Panc1 (cell line): ENCODE results near the gene CLK4. TPM values are rescaled to one million over a fixed set of nuclear protein-coding genes. Genes with fewer than 3 reads are reported as not detected.

Experiments used
- ATAC-seq: fragments of 200-7000 bp; cut with Tn5 transposase; 2 replicates; pipeline ENCODE4 v1.9.1; 2020; ENCODE audit warnings: mild to moderate bottlenecking, moderate library complexity
- BruUV-seq: library from RNA; stranded (reverse); fragments of 400-500 nt; replicated peaks from 2 replicates; lab custom pipeline; 2021; lab: Mats Ljungman, UMichigan
- CTCF ChIA-PET: fragments of 300-600 bp; sonication (Branson Sonifier 250); formaldehyde crosslinking; loops from one replicate; lab custom pipeline; 2022; ENCODE audit warnings: antibody characterized with exemption; lab: Charles Lee
- POLR2A ChIA-PET: fragments of 300-600 bp; sonication (Branson Sonifier 250); formaldehyde crosslinking; loops from one replicate; lab custom pipeline; 2022; ENCODE audit warnings: antibody characterized with exemption; lab: Charles Lee
- DNase-seq: peaks from one replicate; pipeline ENCODE4 v3.0.0-alpha.2; 2010; ENCODE audit warnings: low read depth, low spot score
- H3K27ac ChIP-seq: 2 replicates; pipeline ENCODE4 v1.5.1; 2011; ENCODE audit warnings: mild to moderate bottlenecking, low read length, inconsistent platforms
- H3K27me3 ChIP-seq: fragments of 200-500 bp; sonication (Bioruptor generic); 2 replicates; pipeline ENCODE4 v1.6.0; 2014; ENCODE audit warnings: low read length, inconsistent platforms; ENCODE audit not compliant: control insufficient read depth, insufficient read depth
- H3K36me3 ChIP-seq: fragments of 200-500 bp; sonication (Bioruptor generic); 2 replicates; pipeline ENCODE4 v1.5.1; 2014; ENCODE audit warnings: inconsistent platforms, mild to moderate bottlenecking, low read length, moderate library complexity; ENCODE audit not compliant: control insufficient read depth, insufficient read depth
- H3K4me1 ChIP-seq: 2 replicates; pipeline ENCODE4 v1.5.1; 2011; ENCODE audit warnings: inconsistent platforms, mild to moderate bottlenecking, low read length, moderate library complexity; ENCODE audit not compliant: control insufficient read depth, insufficient read depth
- H3K4me3 ChIP-seq, 2 experiments: 2 replicates each; pipeline ENCODE4 v1.5.1; 2011 to 2012; ENCODE audit warnings: low read depth in 2 of 2, low read length in 2 of 2, mild to moderate bottlenecking in 2 of 2, inconsistent platforms in 1 of 2, moderate library complexity in 1 of 2
- H3K9me3 ChIP-seq: fragments of 200-500 bp; sonication (Bioruptor generic); 2 replicates; pipeline ENCODE4 v1.5.1; 2014; ENCODE audit warnings: low read depth, mild to moderate bottlenecking, inconsistent platforms, low read length, moderate library complexity; ENCODE audit not compliant: control insufficient read depth, insufficient read depth
- POLR2AphosphoS5 ChIP-seq: IDR thresholded peaks from 2 replicates; pipeline ENCODE4 v1.6.1; 2012; ENCODE audit warnings: mild to moderate bottlenecking, low read depth, low read length, moderate library complexity
- SIN3A ChIP-seq: IDR thresholded peaks from 2 replicates; pipeline ENCODE4 v1.6.1; 2012; ENCODE audit warnings: low read depth, mild to moderate bottlenecking, low read length, moderate library complexity, borderline replicate concordance; ENCODE audit not compliant: insufficient read depth
- TCF7L2 ChIP-seq: IDR thresholded peaks from 2 replicates; pipeline ENCODE4 v1.6.1; 2011; ENCODE audit warnings: mild to moderate bottlenecking, low read depth, low read length, inconsistent platforms
- in situ Hi-C: cut with HindIII; loops from 2 replicates; pipeline ENCODE4 v1.10.0; 2016; ENCODE audit warnings: low sequenced_read_pairs, low pct_unique_long_range_greater_than_20kb
- intact Hi-C: fragments of 100-400 bp; cut with micrococcal nuclease; formaldehyde crosslinking; loops from one replicate; pipeline ENCODE4 v1.10.0; 2022; ENCODE audit not compliant: unreplicated experiment
- total RNA-seq: library from RNA; stranded (reverse); gene quantifications from one replicate; pipeline ENCODE4 v1.2.1, GENCODE V29; 2021; ENCODE audit not compliant: unreplicated experiment
- TF ChIP-seq, protein P1 (sequence below): fragments of 450-650 bp; IDR thresholded peaks from 2 replicates; pipeline ENCODE4 v1.5.1; 2017; ENCODE audit warnings: mild to moderate bottlenecking
- TF ChIP-seq, protein P2 (sequence below), 2 experiments: IDR thresholded peaks; 2 replicates each; pipeline ENCODE4 v1.6.1; 2011 to 2012; ENCODE audit warnings: low read depth in 2 of 2, control low read depth in 1 of 2, low read length in 1 of 2, mild to moderate bottlenecking in 1 of 2, moderate library complexity in 1 of 2; ENCODE audit not compliant: insufficient read depth in 1 of 2

CLK4 gene
- total RNA-seq, 1 experiment from 2014 or later: 23.4 TPM

DNA sequence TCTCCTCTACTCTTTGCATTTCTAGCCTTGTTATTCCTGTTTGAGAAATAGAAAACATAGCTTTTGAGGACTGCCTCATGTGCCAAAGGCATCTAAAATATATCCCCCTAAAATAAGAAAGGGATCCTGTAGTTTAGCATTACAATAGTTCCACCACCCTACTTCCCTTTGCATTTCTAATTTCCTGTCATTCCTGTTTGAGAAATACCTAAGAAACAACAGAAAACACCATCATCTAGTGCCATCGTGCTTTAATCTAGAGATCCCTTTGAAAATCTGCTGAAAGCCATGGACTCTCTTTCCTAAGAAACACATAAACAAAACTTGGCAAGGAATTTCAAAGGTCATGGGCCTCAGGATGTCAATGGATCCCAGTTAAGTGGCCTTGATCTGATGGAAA lies 7.5 kb downstream of the CLK4 start:
- CTCF ChIA-PET: no interaction called here

DNA sequence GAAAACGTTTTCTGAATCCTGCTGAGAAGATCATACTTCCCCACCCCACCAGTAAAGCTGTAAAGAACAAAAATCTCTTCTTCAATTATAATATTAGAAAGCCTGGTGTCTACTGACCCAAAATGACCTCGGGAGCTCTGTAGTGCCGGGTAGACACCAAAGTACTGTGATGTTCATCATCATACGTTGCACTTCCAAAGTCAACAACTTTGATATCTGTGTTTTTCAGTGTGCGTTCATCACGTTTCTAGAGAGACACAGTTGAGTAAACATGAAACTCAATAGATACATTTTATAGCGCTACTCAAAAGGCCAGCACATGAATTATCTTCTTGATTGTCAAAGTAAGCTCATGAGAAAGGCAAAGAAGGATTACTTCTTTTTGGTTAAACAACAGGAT lies 14.6 kb downstream of the CLK4 start:
- Histone ChIP-seq H3K27me3 (no peaks in the 10 kb centered on the region), H3K4me3 (no peak overlapping the region), H3K9me3 (no peaks in the 10 kb centered on the region), H3K4me1 (no peaks in the 10 kb centered on the region; the same call in 1 of the 2 replicates), H3K36me3 (peaks cover 64% of the 10 kb centered on the region), H3K27ac (no peak overlapping the region)
- no peak for DNase-seq
- in situ Hi-C loops (no loop called here), intact Hi-C loops (no loop called here)
- TF ChIP-seq TCF7L2 (no peak), SIN3A (no peak), POLR2AphosphoS5 (no peak)
- TF ChIP-seq, protein P1, sequence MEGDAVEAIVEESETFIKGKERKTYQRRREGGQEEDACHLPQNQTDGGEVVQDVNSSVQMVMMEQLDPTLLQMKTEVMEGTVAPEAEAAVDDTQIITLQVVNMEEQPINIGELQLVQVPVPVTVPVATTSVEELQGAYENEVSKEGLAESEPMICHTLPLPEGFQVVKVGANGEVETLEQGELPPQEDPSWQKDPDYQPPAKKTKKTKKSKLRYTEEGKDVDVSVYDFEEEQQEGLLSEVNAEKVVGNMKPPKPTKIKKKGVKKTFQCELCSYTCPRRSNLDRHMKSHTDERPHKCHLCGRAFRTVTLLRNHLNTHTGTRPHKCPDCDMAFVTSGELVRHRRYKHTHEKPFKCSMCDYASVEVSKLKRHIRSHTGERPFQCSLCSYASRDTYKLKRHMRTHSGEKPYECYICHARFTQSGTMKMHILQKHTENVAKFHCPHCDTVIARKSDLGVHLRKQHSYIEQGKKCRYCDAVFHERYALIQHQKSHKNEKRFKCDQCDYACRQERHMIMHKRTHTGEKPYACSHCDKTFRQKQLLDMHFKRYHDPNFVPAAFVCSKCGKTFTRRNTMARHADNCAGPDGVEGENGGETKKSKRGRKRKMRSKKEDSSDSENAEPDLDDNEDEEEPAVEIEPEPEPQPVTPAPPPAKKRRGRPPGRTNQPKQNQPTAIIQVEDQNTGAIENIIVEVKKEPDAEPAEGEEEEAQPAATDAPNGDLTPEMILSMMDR: no peak
- TF ChIP-seq, protein P2, sequence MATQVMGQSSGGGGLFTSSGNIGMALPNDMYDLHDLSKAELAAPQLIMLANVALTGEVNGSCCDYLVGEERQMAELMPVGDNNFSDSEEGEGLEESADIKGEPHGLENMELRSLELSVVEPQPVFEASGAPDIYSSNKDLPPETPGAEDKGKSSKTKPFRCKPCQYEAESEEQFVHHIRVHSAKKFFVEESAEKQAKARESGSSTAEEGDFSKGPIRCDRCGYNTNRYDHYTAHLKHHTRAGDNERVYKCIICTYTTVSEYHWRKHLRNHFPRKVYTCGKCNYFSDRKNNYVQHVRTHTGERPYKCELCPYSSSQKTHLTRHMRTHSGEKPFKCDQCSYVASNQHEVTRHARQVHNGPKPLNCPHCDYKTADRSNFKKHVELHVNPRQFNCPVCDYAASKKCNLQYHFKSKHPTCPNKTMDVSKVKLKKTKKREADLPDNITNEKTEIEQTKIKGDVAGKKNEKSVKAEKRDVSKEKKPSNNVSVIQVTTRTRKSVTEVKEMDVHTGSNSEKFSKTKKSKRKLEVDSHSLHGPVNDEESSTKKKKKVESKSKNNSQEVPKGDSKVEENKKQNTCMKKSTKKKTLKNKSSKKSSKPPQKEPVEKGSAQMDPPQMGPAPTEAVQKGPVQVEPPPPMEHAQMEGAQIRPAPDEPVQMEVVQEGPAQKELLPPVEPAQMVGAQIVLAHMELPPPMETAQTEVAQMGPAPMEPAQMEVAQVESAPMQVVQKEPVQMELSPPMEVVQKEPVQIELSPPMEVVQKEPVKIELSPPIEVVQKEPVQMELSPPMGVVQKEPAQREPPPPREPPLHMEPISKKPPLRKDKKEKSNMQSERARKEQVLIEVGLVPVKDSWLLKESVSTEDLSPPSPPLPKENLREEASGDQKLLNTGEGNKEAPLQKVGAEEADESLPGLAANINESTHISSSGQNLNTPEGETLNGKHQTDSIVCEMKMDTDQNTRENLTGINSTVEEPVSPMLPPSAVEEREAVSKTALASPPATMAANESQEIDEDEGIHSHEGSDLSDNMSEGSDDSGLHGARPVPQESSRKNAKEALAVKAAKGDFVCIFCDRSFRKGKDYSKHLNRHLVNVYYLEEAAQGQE (IDR thresholded peaks at IDR 0.05; ENCODE audit: insufficient read depth in 1 of 2, low read depth in 2 of 2, low read length in 1 of 2): no peak
- POLR2A ChIA-PET: no interaction called here
- CTCF ChIA-PET: no interaction called here
- no peak for ATAC-seq
- BruUV-seq: no TSS peak

More for the DNA sequence above, 7.5 kb downstream of the CLK4 start:
- ATAC-seq: no peak
- no peak for DNase-seq
- Histone ChIP-seq H3K27ac (no peak overlapping the region), H3K4me3 (no peak overlapping the region), H3K9me3 (no peaks in the 10 kb centered on the region), H3K36me3 (peaks cover 72% of the 10 kb centered on the region), H3K27me3 (no peaks in the 10 kb centered on the region), H3K4me1 (peaks cover 13% of the 10 kb centered on the region)
- in situ Hi-C loops (no loop called here), intact Hi-C loops (no loop called here)
- POLR2A ChIA-PET: interaction anchor here (0.7 kb wide), 1 partner anchor 422 kb away, joined by 3 read pairs; no protein-coding TSS in a partner anchor
- BruUV-seq: no TSS peak
- TF ChIP-seq, protein P1: no peak
- TF ChIP-seq, protein P2 (IDR thresholded peaks at IDR 0.05; ENCODE audit: insufficient read depth in 1 of 2, low read depth in 2 of 2, low read length in 1 of 2): no peak
- TF ChIP-seq POLR2AphosphoS5 (no peak), TCF7L2 (no peak), SIN3A (no peak)
